GM19438 (cell line): ENCODE measurements around the gene TMEM39B.
"Not testable (repeated sequence)": the region's sequence is repeated elsewhere in the genome, so short reads cannot be mapped to it uniquely, and the experiment has no call there.

Experiments used
- ATAC-seq: cut with Tn5 transposase; IDR thresholded peaks from one replicate; pipeline ENCODE4 v1.9.1; 2021; ENCODE audit warnings: low read depth; ENCODE audit not compliant: unreplicated experiment

The TMEM39B gene

DNA sequence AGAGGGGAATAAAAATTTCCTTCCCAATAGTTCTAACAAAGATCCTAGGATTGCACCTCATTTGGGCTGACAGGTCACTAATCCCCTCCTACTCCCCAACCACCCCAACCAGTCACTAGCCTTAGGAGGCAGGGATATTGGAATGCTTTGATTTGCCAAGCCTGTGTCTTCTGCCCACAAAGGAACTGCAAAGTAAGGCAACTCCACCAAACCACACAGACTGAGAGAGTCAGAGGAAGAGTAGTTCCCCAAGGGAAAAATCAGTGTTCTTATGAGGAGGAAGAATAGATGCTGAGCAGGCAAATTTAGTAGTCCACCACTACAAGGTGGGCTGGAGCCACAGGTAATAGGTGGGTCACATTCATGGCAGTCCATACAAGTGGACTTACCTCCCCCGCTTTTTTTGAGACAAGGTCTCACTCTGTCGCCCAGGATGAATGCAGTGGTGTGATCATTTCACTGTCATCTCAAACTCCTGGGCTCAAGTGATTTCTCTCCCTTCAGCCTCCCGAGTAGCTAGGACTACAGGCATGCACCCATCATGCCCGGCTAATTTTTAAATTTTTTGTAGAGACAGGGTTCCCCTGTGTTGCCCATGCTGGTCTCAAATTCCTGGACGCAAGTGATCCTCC is 3.7 kb upstream of the TMEM39B start:
- ATAC-seq = no peak

DNA sequence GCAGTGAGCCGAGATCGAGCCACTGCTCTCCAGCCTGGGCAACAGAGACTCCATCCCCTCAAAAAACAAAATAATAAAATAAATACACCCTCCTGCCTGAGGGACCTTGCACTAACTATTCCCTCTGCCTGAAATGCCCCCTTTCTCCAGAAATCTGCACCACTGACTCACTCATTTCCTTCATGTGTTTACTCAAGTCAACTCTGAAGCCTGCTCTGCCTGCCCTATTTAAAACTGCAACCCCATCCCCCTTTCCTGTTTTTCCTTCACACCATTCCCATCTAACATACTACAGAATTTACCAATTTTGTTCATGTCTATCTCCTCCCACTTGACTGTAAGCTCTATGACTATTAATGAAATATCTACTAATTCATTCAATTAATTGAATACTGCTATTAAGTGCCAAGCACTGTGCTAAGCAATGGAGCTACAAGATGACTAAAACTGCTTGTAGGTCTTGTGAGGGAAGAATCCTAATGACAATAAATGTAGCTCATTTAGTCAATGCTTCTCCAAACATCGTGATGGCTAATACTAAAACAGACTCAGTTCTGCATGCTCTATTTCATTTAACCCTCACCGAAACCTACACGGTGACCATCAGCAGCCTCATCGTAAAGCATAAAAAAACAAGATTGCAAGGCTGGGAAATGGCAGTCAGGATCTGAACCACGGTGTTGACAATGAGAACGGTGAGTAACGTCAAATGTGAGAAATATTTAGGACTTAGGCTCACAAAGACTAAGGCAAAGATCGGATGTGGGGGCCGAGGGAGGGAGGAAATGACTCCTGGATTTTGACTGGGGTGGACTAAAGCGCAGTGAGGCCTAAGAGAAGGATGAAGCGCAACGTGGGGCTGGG is 749 bp upstream of the TMEM39B start:
- no peak for ATAC-seq

DNA sequence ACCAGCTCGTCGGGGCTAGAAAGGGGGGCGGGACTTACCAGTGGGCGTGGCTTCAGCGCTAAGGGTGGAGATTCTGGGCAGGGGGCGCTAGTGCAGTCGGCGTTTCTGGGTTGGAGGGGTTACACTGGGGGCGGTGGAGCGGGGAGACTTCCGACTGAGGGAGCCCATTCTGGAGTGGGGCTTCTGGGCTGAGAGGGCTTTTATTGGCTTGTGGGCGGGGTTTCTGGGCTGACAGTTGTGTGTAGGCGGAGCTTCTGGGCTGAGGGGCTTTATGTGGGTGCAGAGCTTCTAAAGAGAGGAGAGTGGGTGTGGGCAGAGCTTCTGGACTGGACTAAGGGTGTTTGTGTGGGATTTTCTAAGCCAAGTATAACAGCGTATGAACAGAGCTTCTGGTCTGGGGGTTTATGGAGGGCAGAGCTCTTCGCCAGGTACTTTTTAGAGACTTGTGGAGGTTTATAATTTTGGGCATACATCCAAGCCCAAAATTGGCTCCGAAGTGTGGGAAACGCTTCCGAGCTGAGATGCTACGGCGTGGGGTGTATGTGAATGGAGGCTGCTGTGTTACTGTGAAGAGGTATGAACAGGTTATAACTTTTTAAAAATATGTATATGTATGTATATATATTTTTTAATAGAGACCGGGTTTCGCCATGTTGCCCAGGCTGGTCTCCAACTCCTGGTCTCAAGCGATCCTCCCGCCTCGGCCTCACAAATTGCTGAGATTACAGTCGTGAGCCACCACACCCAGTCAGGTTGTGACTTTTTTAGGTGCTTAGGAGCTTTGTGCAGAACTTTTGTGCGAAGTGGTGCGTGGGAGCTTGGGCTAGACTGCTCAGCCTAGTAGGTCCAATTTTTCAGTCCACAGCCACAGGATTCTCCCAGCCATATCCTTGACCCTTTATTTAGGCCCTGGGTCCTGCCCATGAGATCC is 825 bp downstream of the TMEM39B start:
- ATAC-seq = no peak

DNA sequence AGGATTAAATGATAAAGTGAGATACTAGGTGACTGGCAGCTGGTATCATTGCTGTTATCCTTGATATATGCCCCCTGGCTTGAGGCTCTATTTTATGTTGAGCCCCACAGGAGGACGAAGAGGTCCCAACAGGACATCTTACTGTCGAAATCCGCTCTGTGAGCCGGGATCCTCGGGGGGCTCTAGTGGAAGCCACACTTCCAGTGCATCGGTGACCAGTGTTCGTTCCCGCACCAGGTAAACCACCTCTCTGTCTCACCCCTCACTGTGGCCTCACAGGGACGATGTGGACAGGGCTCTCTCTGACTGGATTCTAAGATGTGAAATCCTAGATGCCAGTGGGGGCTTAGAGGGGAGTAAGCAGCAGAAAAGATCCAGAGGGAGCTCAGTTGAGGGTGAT is 2.1 kb downstream of the TMEM39B start:
- no peak for ATAC-seq

DNA sequence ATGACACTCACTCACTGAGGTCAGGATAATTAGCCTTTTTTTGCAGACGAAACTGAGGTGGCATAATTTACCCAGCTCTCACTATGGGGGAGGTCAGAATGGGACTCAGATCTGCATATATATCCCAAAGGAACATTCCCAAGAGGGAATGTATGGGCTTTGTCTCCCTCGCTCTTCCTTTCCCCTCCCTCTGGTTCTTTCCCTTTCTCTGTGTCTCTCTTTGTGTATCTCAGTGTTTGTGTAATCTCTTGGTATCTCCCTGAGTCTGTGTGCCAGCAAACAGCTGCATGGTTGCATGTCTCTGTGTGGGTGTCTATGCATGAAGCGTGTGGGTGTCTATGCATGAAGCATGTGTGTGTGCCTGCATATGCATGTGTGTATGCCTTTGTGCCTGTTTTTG is 4.7 kb downstream of the TMEM39B start:
- ATAC-seq = no peak

DNA sequence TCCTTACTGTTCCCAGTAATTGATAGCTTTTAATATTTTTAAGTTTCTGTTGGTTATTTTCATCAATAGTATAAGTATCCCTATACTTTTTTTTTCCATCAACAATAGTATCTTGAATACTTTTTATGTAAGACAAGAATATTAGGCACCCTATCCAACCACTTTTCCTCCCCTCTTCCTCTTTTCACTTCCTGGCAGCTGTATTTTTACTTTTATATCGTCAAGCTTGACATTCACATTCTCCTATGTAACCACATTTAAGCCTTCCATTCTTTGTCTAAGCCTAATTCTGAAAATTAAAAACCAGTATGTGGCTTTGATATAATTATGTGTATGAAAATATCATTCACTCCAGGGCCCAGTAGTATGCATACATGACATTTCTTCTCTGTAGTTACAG is 9.3 kb downstream of the TMEM39B start:
- no peak for ATAC-seq

DNA sequence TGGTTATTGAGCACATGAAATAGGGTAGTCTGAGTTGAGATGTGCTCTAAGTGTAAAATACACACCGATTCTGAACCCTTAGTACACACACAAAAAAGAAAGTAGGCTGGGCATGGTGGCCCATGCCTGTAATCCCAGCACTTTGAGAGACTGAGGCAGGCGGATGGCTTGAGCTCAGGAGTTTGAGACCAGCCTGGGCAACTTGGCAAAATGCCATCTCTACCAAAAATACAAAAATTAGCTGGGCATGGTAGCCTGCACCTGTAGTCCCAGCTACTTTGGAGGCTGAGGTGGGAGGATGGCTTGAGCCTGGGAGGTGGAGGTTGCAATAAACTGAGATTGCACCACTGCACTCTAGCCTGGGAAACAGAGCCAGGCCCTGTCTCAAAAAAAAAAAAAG is 13.6 kb downstream of the TMEM39B start:
- not testable (repeated sequence) for ATAC-seq

DNA sequence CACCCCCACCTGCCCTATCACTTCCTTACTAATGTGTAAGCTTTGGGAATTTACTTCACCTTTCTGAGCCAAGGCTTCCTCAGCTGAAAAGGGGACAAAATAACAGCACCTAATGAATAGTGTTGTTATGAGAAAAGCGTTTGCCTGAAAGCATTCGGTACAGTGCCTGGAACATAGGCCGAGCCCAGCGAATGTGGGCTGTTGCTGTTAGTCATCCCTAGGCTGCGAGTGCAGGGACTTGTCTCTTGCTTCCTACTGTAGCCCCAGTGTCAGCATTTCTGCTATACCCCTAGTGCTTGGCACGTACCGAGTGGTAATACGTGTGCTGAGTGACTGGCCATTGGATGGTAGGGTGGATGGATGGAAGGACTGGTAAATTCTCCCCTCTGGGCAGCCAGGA is 18.4 kb downstream of the TMEM39B start:
- no peak for ATAC-seq

DNA sequence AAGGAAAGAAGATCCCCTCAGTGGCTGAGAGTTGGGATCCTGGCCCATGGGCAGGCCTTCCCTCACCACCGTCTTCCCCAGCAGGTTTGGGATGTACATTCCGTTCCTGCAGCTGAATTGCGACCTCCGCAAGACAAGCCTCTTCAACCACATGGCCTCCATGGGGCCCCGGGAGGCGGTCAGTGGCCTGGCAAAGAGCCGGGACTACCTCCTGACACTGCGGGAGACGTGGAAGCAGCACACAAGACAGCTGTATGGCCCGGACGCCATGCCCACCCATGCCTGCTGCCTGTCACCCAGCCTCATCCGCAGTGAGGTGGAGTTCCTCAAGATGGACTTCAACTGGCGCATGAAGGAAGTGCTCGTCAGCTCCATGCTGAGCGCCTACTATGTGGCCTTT is 18.9 kb downstream of the TMEM39B start:
- no peak for ATAC-seq

DNA sequence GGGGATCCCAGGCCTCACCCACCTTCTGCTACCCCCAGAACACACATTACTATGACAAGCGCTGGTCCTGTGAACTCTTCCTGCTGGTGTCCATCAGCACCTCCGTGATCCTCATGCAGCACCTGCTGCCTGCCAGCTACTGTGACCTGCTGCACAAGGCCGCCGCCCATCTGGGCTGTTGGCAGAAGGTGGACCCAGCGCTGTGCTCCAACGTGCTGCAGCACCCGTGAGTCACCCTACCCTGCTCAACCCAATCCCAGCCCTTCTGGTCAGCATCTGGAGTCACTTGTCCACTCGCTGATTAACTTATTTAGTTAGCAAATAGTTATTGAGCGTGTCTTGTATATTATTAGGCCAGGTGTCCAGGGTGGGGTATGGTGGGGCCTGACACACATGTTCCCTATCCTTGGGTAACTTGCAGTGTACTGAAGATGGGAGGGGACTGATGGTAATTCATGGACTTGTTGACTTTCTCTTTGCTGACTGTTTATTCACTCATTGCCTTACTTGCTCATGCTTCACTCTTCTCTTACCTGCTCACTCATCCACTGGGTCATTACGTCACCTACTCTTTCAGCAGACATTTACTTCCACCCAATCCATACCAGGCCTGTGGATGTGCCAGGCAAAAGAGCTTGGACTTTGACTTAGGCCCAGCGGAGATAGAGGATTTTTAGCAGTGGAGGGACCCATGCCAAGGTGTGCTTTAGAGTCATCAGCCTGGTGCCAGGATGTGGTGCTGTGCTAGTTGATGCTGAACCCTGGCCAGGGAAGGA is 22.2 kb downstream of the TMEM39B start:
- no peak for ATAC-seq

DNA sequence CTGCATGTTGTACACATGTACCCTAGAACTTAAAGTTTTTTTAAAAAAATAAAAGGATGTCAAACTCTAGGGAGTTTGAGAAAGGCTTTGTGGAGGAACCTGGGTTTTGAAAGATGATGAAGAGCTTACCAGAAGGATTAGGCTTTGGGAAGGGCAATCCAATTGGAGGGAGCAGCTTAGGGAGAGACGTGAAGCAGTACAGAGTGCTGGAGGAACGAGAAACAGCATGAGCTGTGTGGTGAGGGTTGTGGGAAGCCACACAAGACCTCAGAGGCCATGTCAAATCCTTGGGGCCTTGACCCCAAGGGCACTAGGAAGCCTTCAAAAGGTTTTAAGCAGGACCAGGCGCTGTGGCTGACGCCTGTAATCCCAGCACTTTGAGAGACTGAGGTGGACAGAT is 26.7 kb downstream of the TMEM39B start:
- no peak for ATAC-seq

DNA sequence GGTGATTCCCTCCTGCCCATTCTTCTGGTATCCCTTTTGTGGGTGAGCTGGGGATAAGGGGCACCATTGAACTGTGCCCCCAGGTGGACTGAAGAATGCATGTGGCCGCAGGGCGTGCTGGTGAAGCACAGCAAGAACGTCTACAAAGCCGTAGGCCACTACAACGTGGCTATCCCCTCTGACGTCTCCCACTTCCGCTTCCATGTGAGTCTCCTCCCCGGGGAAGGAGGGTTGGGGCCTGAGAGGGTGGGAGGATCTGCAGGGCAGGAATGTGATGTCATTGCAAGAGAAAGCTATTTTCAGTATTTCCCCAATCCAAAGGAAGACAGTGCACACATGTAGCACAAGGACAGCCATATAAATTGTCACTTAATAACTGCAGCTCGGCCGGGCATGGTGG is 27.6 kb downstream of the TMEM39B start:
- no peak for ATAC-seq

DNA sequence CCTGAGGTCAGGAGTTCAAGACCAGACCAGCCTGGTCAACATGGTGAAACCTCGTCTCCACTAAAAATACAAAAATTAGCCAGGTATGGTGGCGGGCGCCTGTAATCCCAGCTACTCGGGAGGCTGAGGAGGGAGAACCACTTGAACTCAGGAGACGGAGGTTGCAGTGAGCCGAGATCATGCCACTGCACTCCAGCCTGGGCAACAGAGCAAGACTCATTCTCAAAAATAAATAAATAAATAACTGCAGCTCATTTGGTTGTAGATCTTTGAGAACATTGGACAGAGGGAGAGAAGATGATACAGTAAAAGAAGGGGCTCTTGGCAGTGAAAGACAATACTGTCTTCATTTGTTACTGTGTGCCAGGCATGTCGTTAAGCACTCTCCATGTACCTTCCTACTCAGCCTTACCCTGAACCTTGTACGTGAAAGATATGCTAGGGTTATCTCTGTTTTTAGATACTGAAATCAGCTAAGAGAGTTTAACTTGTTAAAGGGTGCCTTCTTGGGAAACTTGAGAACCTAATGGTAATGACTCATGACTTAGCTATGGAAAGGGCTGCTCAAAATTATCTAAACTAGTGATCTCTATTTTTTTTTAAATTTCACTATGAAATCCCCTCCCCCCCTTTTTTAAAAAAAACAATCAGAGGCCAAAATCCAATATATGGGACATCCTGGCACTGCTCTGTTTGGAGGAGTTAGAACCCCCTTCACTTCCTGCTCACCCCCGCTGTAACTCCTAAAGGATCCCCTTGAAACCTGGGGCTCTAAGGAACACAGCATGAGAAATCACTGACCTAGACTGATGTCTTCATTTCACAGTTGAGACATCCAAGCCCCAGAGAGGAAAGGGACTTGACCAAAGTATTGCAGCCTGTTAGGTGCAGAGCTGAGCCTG is 28.3 kb downstream of the TMEM39B start:
- ATAC-seq = no peak

DNA sequence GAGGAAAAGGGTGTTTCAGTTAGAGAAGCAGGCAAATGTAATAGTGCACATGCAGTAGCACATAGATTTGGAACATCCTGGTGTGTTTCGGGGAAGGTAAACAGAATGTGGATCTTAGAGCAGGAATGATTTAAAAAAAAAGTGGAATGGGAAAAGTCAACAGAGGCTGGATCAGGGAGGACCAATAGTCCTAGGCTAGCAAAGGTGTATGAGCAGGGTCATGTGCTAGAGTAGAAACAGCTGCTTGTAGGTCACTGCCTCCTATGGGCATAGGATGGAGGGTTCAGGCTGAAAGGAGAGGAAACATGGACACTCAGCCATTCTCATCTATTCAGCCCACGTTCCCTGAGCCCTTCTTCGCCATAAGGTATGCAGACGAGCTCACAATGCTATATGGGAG is 31.4 kb downstream of the TMEM39B start:
- no peak for ATAC-seq

DNA sequence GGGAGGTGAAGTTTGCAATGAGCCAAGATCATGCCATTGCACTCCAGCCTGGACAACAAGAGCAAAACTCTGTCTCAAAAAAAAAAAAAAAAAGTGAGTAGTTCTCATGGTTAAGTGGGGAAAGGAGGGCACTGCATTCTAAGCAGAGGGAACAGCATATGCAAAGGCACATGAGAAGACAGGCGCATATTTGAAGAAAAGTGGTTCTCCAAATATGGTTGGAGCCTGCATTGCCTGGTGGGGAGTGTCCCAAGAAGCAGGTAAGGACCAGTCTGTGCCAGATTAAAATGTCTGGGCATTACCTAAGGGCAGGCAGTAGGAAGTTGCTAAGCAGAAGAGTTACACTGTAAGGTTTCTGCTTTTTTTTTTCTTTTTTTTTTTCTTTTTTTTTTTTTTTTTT is 32.6 kb downstream of the TMEM39B start:
- no peak for ATAC-seq

DNA sequence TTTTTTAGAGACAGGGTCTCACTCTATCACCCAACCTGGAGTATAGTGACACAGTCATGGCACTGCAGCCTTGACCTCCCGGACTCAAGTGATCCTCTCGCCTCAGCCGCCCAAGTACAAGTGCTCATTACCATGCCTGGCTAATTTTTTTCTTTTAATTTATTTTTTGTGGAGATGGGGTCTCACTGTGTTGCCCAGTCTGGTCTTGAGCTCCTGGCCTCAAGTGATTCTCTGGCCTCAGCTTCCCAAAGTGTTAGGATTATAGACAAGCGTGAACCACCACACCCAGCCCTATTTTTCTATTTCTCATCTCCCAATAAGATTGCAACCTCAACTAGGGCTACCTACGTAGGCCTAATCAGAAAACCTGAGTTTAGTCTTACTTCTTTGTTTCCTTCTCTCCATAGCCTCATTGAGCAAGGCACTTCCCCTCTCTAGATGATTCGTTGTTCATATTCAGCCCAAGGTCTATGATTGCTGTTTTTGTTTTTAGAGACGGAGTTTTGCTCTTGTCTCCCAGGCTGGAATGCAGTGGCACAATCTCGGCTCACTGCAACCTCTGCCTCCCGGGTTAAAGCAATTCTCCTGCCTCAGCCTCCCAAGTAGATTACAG is 34.0 kb downstream of the TMEM39B start:
- ATAC-seq = no peak

DNA sequence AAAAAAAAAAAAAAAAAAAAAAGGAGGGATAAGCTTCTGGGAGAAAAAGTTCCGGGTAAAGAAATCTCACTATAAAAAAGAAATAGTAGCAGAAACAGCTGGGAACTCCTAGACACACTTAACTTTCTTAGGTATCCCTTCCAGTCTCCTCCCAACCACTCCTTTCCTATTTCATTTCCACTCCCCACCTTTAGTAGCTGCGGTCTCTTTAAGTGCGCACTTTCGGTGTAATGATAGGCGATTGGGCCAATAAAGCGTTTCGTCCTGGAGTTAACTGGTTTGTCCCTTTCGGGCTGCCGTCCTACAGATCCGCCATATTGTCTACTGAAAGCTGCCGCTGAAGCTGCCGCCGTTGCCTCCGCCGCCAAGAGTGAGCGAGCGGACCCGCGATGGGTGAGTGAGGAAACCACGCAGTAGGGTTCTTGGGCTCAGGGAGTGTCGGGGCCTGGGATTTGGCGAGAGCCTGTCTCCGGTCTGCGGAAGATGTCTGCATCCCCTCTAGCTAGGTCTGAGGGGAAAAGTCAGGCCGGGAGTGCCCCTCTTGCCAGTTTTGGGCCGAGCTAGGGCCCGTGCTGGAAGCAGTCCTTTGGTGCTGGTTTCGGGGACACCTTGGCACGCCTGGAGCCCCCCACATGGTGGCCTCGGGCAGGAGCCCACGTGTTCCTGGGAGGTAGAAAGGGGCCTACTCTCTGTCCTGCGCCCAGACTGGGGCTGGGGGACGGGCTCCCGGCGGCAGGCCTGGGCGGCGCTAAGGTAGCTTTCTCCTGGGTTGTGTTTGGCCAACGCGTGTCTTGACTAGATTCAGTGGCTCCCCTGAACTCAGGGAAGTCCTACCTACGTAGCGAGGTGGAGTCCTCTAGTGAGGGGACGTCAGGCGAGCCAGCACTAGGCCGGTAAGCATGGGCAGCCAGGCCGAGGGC is 35.3 kb downstream of the TMEM39B start, which contains the start of gene KPNA6:
Gene KPNA6, plus strand, starts transcription at position 315 of the 920 bp plus-strand sequence. Its CDS starts 75 bp downstream, at position 390.
- peak; percentile 60 for ATAC-seq
